Keratinocyte (primary cell): ENCODE measurements around the gene CWC27. TPM values are rescaled to one million over a fixed set of nuclear protein-coding genes. Genes with fewer than 3 reads are reported as not detected.

Experiments used
- DNase-seq: peaks from one replicate; pipeline ENCODE4 v3.0.0-alpha.2; 2011; ENCODE audit warnings: low read depth, missing footprints, low spot score
- FAIRE-seq: peaks from 2 replicates; lab custom pipeline; 2011; peaks lifted over from hg19 to GRCh38; lab: Jason Lieb, UNC
- H2AFZ ChIP-seq: 2 replicates; pipeline ENCODE4 v1.6.0; 2012; ENCODE audit warnings: low read length, control low read depth, inconsistent platforms; ENCODE audit not compliant: control insufficient read depth
- H3K27ac ChIP-seq: 2 replicates; pipeline ENCODE4 v1.5.1; 2011; ENCODE audit warnings: low read length; ENCODE audit not compliant: control insufficient read depth, insufficient read depth
- H3K27me3 ChIP-seq: 3 replicates; pipeline ENCODE4 v1.6.0; 2011; ENCODE audit warnings: low read length; ENCODE audit not compliant: control insufficient read depth, insufficient read depth; ENCODE audit errors: extremely low read depth
- H3K36me3 ChIP-seq, 2 experiments: 2 replicates in 1 of 2; 3 replicates in 1 of 2; pipeline ENCODE4 v1.5.1; 2011; ENCODE audit warnings: low read length in 2 of 2, mild to moderate bottlenecking in 1 of 2; ENCODE audit not compliant: control insufficient read depth in 2 of 2, insufficient read depth in 2 of 2; ENCODE audit errors: extremely low read depth in 1 of 2
- H3K4me1 ChIP-seq: 3 replicates; pipeline ENCODE4 v1.5.1; 2011; ENCODE audit warnings: low read length; ENCODE audit not compliant: control insufficient read depth, insufficient read depth; ENCODE audit errors: extremely low read depth
- H3K4me2 ChIP-seq: 3 replicates; pipeline ENCODE4 v1.6.0; 2011; ENCODE audit warnings: low read depth, low read length; ENCODE audit not compliant: control insufficient read depth, insufficient read depth; ENCODE audit errors: extremely low read depth
- H3K4me3 ChIP-seq, 3 experiments: fragments of 200-600 bp in 1 of 3; sonication (generic) in 1 of 3; 2 replicates in 2 of 3; 3 replicates in 1 of 3; pipeline ENCODE4 v1.5.1; 2011 to 2016; ENCODE audit warnings: low read length in 3 of 3, mild to moderate bottlenecking in 3 of 3, control low read depth in 2 of 3, inconsistent platforms in 1 of 3, low read depth in 1 of 3, mixed read lengths in 1 of 3, mixed run types in 1 of 3, moderate library complexity in 1 of 3; ENCODE audit not compliant: control insufficient read depth in 2 of 3, insufficient read depth in 2 of 3; ENCODE audit errors: extremely low read depth in 1 of 3
- H3K79me2 ChIP-seq: 2 replicates; pipeline ENCODE4 v1.6.0; 2012; ENCODE audit warnings: low read length; ENCODE audit not compliant: control insufficient read depth, insufficient read depth
- H3K9ac ChIP-seq: 3 replicates; pipeline ENCODE4 v1.6.0; 2011; ENCODE audit warnings: low read length; ENCODE audit not compliant: control insufficient read depth, insufficient read depth; ENCODE audit errors: extremely low read depth
- H3K9me1 ChIP-seq: 3 replicates; pipeline ENCODE4 v1.6.0; 2011; ENCODE audit warnings: low read length; ENCODE audit not compliant: control insufficient read depth, insufficient read depth; ENCODE audit errors: extremely low read depth
- H3K9me3 ChIP-seq: 2 replicates; pipeline ENCODE4 v1.5.1; 2012; ENCODE audit warnings: low read depth, low read length; ENCODE audit not compliant: control insufficient read depth
- H4K20me1 ChIP-seq: 3 replicates; pipeline ENCODE4 v1.6.0; 2011; ENCODE audit warnings: low read length; ENCODE audit not compliant: control insufficient read depth, insufficient read depth; ENCODE audit errors: extremely low read depth
- CTCF ChIP-seq, 3 experiments: IDR thresholded peaks in 1 of 3; conservative IDR thresholded peaks in 1 of 3; optimal IDR thresholded peaks in 1 of 3; 2 replicates in 2 of 3; 3 replicates in 1 of 3; pipeline versions ENCODE3 to v1.5.1; 2011; ENCODE audit warnings: low read length in 3 of 3, mild to moderate bottlenecking in 3 of 3, moderate library complexity in 2 of 3, control low read depth in 1 of 3, inconsistent platforms in 1 of 3; ENCODE audit not compliant: insufficient read depth in 2 of 3; ENCODE audit errors: extremely low read depth in 1 of 3
- EZH2 ChIP-seq: IDR thresholded peaks from one replicate; pipeline ENCODE4 v1.6.1; 2012; ENCODE audit warnings: inconsistent platforms, mild to moderate bottlenecking, low read length, moderate library complexity
- dilution Hi-C: fragments of 300-500 bp; cut with MboI; formaldehyde crosslinking; loops from one replicate; pipeline ENCODE4 v1.7.0; 2020; ENCODE audit warnings: low sequenced_read_pairs; ENCODE audit not compliant: extremely low pct_ligation_motif_present
- polyA plus RNA-seq, 5 experiments: library from polyadenylated mRNA; depleted of rRNA in 3 of 5; stranded (reverse) in 3 of 5; stranded (forward) in 1 of 5; unstranded in 1 of 5; fragments of >200 nt; gene quantifications; 1 replicate in 1 of 5; 2 replicates in 3 of 5; 3 replicates in 1 of 5; pipeline versions ENCODE4 v1.2.1 to v1.2.3, GENCODE V29; 2011 to 2012; ENCODE audit warnings: missing spikeins in 2 of 5, low read depth in 1 of 5, low replicate concordance in 1 of 5

Gene CWC27
- polyA plus RNA-seq, 1 donor (not counting 4 experiments of a cell fraction or from before 2014, with no cell fraction given), result 31.8 TPM

- H3K27ac ChIP-seq, result no peak overlapping the region
- TF ChIP-seq EZH2, result no peak
- TF ChIP-seq CTCF (optimal IDR thresholded peaks at IDR 0.05 in 1 of 3, IDR thresholded peaks at IDR 0.05 in 1 of 3, conservative IDR thresholded peaks at IDR 0.05 in 1 of 3; ENCODE audit: extremely low read depth in 1 of 3, insufficient read depth in 2 of 3, low read length in 3 of 3), result no peak
- no peaks in the 10 kb centered on the region for H3K27me3 ChIP-seq
- no peak overlapping the region for H2AFZ ChIP-seq
- H3K79me2 ChIP-seq, result no peaks in the 10 kb centered on the region
- no peaks in the 10 kb centered on the region for H3K9me3 ChIP-seq
- H3K4me1 ChIP-seq, result no peaks in the 10 kb centered on the region
- H4K20me1 ChIP-seq, result no peaks in the 10 kb centered on the region
- H3K4me2 ChIP-seq, result no peak overlapping the region
- H3K9ac ChIP-seq, result no peak overlapping the region
- dilution Hi-C loops, result no loop called here
- no peaks in the 10 kb centered on the region for H3K36me3 ChIP-seq
- FAIRE-seq (no peak), DNase-seq (no peak)
- H3K4me3 ChIP-seq, result no peak overlapping the region
- no peaks in the 10 kb centered on the region for H3K9me1 ChIP-seq
Measured at GRCh38 chr5:64921386-64921785, 152.7 kb downstream of the CWC27 start.

- Histone ChIP-seq H3K27me3 (no peaks in the 10 kb centered on the region), H2AFZ (no peak overlapping the region), H3K36me3 (no peaks in the 10 kb centered on the region), H3K4me1 (no peaks in the 10 kb centered on the region), H3K4me2 (no peak overlapping the region), H3K79me2 (no peaks in the 10 kb centered on the region), H3K27ac (no peak overlapping the region), H3K4me3 (no peak overlapping the region), H4K20me1 (no peaks in the 10 kb centered on the region), H3K9me1 (no peaks in the 10 kb centered on the region), H3K9me3 (no peaks in the 10 kb centered on the region), H3K9ac (no peak overlapping the region)
- dilution Hi-C loops, result no loop called here
- FAIRE-seq (no peak), DNase-seq (no peak)
- TF ChIP-seq EZH2 (no peak), CTCF (optimal IDR thresholded peaks at IDR 0.05 in 1 of 3, IDR thresholded peaks at IDR 0.05 in 1 of 3, conservative IDR thresholded peaks at IDR 0.05 in 1 of 3; ENCODE audit: extremely low read depth in 1 of 3, insufficient read depth in 2 of 3, low read length in 3 of 3) (no peak)
Measured at GRCh38 chr5:64923151-64923685, 154.5 kb downstream of the CWC27 start.
